CD1c-positive myeloid dendritic cell (primary cell): ENCODE data around the gene LHFPL3.

Experiments used
- DNase-seq: peaks from one replicate; pipeline ENCODE4 v3.0.0-alpha.2; 2016; ENCODE audit errors: extremely low spot score

Gene LHFPL3

GRCh38 chr7:104846731-104847130, 518.3 kb downstream of the LHFPL3 start:
- DNase-seq = no peak

GRCh38 chr7:104848138-104848990, 520.0 kb downstream of the LHFPL3 start:
- DNase-seq = peak; percentile 53

- DNase-seq = no peak
Measured at GRCh38 chr7:104850374-104850773, 522.0 kb downstream of the LHFPL3 start.

GRCh38 chr7:104851268-104851667, 522.9 kb downstream of the LHFPL3 start:
- DNase-seq = no peak

DNA sequence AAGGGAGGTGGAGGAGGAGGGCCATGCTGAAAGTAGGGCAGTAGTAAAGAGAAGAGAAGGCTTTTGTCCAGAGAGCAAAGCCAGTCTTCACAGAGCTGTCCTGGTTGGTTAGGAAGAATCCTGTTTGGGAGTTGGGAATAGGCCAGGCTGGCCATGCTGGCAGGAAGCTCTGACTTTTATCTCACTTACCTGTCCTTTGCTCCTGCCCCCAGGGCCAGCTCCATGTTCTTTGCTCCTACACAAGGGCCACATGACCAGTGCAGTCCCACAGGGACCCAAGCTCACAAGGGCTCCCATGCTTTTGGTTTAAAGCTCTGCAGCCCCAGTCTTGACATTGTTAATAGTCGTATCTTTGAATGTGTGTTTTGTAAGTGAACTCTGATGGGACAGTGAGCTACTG, 524.0 kb downstream of the LHFPL3 start:
- no peak for DNase-seq

- no peak for DNase-seq
Measured at GRCh38 chr7:104855861-104856260, 527.5 kb downstream of the LHFPL3 start.

DNA sequence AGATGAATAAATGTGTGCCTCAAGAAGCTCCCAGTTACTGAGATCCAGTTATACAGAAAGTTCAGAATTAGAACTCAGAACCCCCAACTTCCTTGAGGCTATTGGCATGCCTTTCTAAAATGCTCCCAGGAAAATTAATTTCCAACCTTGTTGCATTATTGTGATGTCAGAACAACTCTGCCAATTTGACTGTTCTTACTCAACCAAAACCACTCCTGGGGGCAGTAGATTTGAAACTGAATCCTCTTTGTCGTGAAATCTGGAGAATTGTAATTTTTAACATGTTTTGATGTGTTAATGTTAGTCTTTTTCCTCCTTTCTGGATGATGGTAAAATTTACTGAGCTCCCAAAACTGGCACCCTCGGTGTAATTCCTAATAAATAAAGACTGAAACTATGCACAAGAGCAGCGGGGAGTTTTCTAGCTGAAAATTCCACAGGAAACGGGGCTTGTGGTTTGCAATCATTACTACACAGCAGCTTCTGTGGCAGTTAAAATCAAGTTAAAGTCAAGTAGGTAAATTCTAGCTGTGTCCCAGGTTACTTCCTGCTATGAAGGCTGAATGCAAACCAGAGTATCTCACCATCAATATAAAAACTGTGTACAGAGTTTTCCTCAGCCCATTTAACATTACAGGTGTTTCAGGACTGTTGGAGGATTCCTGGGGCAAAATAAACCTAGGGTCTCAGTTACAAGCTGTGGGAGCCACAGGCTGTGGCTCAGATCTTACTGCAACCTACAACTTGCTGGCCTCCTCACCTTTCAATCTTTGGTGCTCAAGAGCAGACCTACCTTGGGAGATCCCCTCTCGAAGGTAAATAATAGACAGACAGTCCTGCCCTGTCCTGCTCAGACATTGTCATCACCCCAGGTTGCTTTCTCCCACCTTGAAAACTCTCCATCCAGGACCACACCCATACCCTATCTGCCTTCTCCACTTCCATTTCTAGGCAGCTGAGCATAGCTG, 529.3 kb downstream of the LHFPL3 start:
- DNase-seq = no peak

DNA sequence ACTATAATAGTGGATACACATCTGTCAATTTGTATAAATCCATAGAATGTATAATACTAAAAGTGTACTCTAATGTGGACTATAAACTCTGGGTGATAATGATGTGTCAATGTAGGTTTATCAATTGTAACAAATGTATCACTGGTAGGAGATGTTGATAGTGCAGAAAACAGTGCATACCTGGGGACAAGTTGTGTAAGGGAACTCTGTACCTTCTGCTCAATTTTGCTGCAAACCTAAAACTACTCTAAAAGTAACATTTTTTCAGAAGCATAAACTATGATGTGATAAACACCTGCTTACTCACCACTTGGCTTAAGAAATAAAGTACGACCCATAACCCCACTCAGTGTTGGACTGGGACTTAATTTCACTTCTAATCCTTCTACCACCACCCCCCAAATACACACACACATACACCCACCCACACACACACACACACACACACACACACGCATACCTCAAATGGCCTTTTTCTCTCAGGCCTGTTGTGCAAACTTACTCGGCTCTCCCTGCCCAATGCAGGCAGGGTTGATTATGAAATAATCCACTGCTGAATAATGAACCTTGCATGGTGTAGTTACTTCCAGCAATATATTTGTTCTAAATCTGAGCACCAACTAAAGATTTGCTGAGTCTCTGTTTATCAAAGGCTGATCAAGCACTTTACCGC, 531.5 kb downstream of the LHFPL3 start:
- DNase-seq = no peak

DNA sequence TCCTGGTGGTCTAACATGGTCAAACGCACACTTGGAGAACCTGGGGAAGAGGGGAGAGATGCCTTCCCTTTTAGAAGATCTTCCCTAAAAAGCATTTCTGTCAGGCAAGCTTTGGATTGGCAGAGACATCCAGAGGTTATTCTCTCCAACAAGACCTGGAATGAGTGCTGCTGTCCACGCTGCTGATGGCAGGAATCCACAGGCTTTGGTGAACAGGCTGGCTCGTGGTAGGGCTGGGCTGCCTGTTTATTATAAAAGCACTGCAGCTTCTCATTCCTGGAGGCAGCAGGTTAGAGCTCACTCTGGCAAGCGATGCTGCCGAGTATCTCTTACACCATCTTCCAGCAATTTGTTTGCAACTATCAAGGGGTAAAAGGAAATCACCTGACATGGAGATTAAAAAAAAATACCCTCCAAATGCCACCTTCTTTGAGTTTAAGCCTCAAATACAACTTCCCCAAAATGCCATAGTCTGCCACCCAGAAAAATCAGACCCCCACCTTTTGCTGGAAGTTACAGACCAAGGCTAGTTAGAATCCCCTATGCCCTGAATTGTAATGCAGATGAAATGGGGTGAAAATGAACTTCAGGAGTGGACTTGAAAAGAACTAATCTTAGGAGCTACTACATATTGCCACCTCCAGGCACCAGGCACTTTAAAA, 533.5 kb downstream of the LHFPL3 start:
- DNase-seq = no peak

DNA sequence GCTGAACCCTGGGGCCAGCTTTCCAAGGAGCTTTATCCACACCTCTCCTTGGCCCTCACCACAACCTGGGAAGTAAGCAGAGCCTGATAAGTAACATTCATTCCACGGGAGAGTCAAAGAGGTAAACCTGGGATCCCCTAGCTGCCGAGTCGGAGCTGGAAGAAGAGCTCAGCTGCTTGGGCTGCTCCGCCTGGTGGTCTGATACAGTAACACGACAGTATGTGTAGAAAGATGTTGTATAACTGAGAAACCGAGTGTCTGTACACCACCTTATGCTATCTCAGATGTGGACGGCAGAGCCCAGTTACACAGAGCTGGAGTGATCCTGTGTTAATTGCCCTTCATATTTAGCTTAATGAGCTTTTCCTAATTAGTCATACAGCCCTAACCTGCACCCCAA, 534.3 kb downstream of the LHFPL3 start:
- DNase-seq = no peak

- no peak for DNase-seq
Measured at GRCh38 chr7:104873401-104873800, 545.0 kb downstream of the LHFPL3 start.

DNA sequence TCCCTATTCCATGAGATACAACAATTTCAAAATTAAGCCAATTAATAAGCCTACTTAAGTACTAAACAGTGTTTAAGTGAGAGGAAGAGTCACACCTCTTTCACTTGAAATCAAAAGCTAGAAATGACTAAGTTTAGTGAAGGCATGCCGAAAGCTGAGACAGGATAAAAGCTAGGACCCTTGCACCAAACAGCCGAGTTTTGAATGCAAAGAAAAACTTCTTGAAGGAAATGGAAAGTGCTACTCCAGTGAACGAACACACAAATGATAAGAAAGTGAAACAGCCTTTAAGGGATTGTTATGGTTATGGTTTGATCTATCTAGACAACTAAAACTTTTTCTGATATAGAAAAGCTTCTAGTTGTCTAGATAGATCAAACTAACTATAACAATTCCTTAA, 550.2 kb downstream of the LHFPL3 start:
- no peak for DNase-seq

DNA sequence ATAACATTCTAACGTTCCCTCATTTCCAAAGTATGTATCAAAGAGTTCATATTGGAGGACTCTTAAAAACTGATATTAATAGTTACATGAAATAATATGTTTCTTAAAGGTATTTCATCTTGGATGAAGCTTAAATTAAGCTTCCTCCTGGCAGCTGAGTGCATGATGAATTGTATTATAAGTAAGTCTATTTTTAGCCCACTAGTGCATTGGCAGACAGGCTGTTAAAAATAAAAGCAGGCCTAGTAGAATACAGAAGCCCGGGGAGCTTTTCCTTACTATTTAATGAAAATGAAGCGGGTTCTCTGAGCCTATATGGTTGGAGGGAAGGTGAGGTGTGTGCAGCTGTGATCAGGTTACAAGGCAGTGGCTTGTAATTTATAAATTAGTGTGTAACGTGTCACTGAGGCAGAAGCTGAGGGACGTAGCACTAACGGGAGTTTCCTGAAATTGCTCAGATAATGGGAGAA, 554.9 kb downstream of the LHFPL3 start:
- DNase-seq = no peak

GRCh38 chr7:104883718-104884452, 555.5 kb downstream of the LHFPL3 start:
- DNase-seq = peak; percentile 94

DNA sequence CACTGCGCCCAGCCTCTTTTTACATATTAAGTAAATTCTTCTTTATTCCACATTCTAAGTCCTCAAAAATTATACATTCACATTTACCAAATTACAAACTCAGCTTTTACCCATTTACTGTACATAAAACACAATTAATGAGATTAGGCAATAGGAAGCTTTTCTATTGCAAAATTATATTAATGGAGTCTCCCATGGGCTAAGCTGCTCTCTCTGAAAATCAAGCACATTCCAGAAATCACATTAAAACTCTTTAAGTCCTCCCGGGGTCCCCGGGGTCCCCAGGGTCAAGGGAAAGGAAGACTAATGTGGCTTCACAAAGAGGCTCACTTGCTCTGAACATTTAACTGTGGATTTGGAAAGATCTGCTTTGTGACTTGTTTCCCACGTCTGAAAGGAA, 558.2 kb downstream of the LHFPL3 start:
- DNase-seq = no peak

GRCh38 chr7:104890216-104890615, 561.8 kb downstream of the LHFPL3 start:
- no peak for DNase-seq

GRCh38 chr7:104891949-104892348, 563.5 kb downstream of the LHFPL3 start:
- no peak for DNase-seq

- DNase-seq = no peak
Measured at GRCh38 chr7:104894314-104894713, 565.9 kb downstream of the LHFPL3 start.

GRCh38 chr7:104894726-104895521, 566.5 kb downstream of the LHFPL3 start:
- DNase-seq = no peak
